Endodermal cell (in vitro differentiated cells): ENCODE measurements around the gene PWWP2B. TPM values are rescaled to one million over a fixed set of nuclear protein-coding genes. Genes with fewer than 3 reads are reported as not detected.

Experiments
- DNase-seq: peaks from one replicate; pipeline ENCODE4 v3.0.0-alpha.2; 2017
- H3K27ac ChIP-seq: 2 replicates; pipeline ENCODE4 v1.5.1; 2013; ENCODE audit warnings: mild to moderate bottlenecking, low read depth, low read length, moderate library complexity
- H3K27me3 ChIP-seq: 2 replicates; pipeline ENCODE4 v1.6.1; 2013; ENCODE audit warnings: mild to moderate bottlenecking, low read length, moderate library complexity; ENCODE audit not compliant: insufficient read depth, control insufficient read depth, poor library complexity, severe bottlenecking
- H3K36me3 ChIP-seq: 2 replicates; pipeline ENCODE4 v1.7.0; 2013; ENCODE audit warnings: mild to moderate bottlenecking, low read length, moderate library complexity; ENCODE audit not compliant: control insufficient read depth, insufficient read depth
- H3K4me1 ChIP-seq: one replicate; pipeline ENCODE4 v1.7.0; 2013; ENCODE audit warnings: low read length; ENCODE audit not compliant: control insufficient read depth, insufficient read depth
- H3K4me3 ChIP-seq: 2 replicates; pipeline ENCODE4 v1.5.1; 2013; ENCODE audit warnings: mild to moderate bottlenecking, low read length, moderate library complexity
- H3K9ac ChIP-seq: 2 replicates; pipeline ENCODE4 v1.6.1; 2013; ENCODE audit warnings: mild to moderate bottlenecking, low read length, moderate library complexity; ENCODE audit not compliant: poor library complexity, severe bottlenecking; ENCODE audit errors: extremely low read depth
- H3K9me3 ChIP-seq: 2 replicates; pipeline ENCODE4 v1.6.1; 2013; ENCODE audit warnings: mild to moderate bottlenecking, low read length, moderate library complexity; ENCODE audit not compliant: control insufficient read depth
- H3K27ac Mint-ChIP-seq: 2 replicates; pipeline ENCODE4 v1.8.0; 2020; ENCODE audit warnings: mixed read lengths
- H3K27me3 Mint-ChIP-seq: 2 replicates; pipeline ENCODE4 v1.8.0; 2021; ENCODE audit warnings: mild to moderate bottlenecking, mixed read lengths; ENCODE audit not compliant: insufficient read depth
- H3K36me3 Mint-ChIP-seq: 2 replicates; pipeline ENCODE4 v1.8.0; 2020; ENCODE audit warnings: low read depth, mixed read lengths
- H3K4me1 Mint-ChIP-seq: 2 replicates; pipeline ENCODE4 v1.8.0; 2020; ENCODE audit warnings: mixed read lengths
- H3K4me3 Mint-ChIP-seq: 2 replicates; pipeline ENCODE4 v1.8.0; 2020; ENCODE audit warnings: mild to moderate bottlenecking, moderate library complexity, mixed read lengths
- H3K9me3 Mint-ChIP-seq: 2 replicates; pipeline ENCODE4 v1.8.0; 2020; ENCODE audit warnings: mild to moderate bottlenecking, mixed read lengths
- CTCF ChIP-seq: fragments of 200-600 bp; sonication (generic); conservative IDR thresholded peaks from 2 replicates; pipeline ENCODE4 v1.5.0; 2021; ENCODE audit warnings: antibody characterized with exemption, mild to moderate bottlenecking
- WGBS, 2 experiments: methylation state at CpG; one replicate each; pipeline versions ENCODE4 v1.1.5 to v1.1.7; 2013; ENCODE audit warnings: missing lambda C conversion rate in 2 of 2, mixed read lengths in 1 of 2; ENCODE audit not compliant: insufficient coverage in 1 of 2, insufficient read length in 1 of 2; 5-methylcytosine and 5-hydroxymethylcytosine counted together
- total RNA-seq, 2 donors: library from RNA; stranded (reverse); fragmentation: NEBNext Ultra II Directional in 1 of 2; extraction: Animal tissue kit (Norgen Biotek cat#: 25700) in 1 of 2; gene quantifications; 2 replicates in 1 of 2; 3 replicates in 1 of 2; pipeline ENCODE4 v1.2.1, GENCODE V29; 2021

Gene PWWP2B
- total RNA-seq, 2 donors from 2014 or later = 11.4 to 13.9 TPM

GRCh38 chr10:132441818-132442524 lies 45.0 kb downstream of the PWWP2B start:
- Mint-ChIP-seq H3K9me3 (no peaks in the 10 kb centered on the region), H3K4me1 (peaks cover 10% of the 10 kb centered on the region), H3K4me3 (no peak overlapping the region), H3K27ac (no peak overlapping the region), H3K27me3 (no peaks in the 10 kb centered on the region), H3K36me3 (no peaks in the 10 kb centered on the region)
- TF ChIP-seq CTCF = no peak
- Histone ChIP-seq H3K4me3 (no peak overlapping the region), H3K9me3 (no peaks in the 10 kb centered on the region), H3K36me3 (no peaks in the 10 kb centered on the region), H3K27ac (no peak overlapping the region), H3K27me3 (no peaks in the 10 kb centered on the region), H3K9ac (no peak overlapping the region), H3K4me1 (peaks cover 4% of the 10 kb centered on the region)
- DNase-seq = no peak
- 92% methylated on average over 17 to 20 of the region's 22 CpGs for WGBS, 2 experiments

DNA sequence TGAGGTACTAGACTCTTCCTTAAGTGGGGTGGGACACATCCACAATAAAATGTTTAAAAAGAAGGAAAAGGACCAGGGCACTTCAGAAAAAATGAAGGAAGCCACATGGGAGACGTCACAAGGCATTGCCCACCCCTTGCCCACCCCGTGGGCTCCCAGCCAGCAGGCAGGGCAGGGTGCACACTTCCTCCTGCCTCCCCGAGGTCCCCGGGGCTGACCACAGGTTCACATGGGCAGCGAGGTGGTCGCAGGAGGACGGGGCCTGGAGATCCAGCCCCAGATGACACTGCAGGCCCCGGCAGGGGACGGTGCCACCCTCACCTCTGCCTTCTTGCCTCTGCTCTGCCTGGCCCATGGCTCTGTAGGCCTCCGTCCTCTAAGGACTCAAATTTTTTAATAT lies 45.6 kb downstream of the PWWP2B start:
- no peaks in the 10 kb centered on the region for H3K36me3 Mint-ChIP-seq
- H3K27me3 Mint-ChIP-seq = no peaks in the 10 kb centered on the region
- H3K27me3 ChIP-seq = no peaks in the 10 kb centered on the region
- DNase-seq = no peak
- no peak overlapping the region for H3K4me3 ChIP-seq
- 89 to 91% methylated on average over 7 to 10 of the region's 10 CpGs for WGBS, 2 experiments
- TF ChIP-seq CTCF = no peak
- no peaks in the 10 kb centered on the region for H3K9me3 Mint-ChIP-seq
- peaks cover 4% of the 10 kb centered on the region for H3K4me1 ChIP-seq
- no peaks in the 10 kb centered on the region for H3K36me3 ChIP-seq
- peaks cover 11% of the 10 kb centered on the region for H3K4me1 Mint-ChIP-seq
- H3K27ac Mint-ChIP-seq = no peak overlapping the region
- no peak overlapping the region for H3K9ac ChIP-seq
- H3K4me3 Mint-ChIP-seq = no peak overlapping the region
- H3K27ac ChIP-seq = no peak overlapping the region
- no peaks in the 10 kb centered on the region for H3K9me3 ChIP-seq

DNA sequence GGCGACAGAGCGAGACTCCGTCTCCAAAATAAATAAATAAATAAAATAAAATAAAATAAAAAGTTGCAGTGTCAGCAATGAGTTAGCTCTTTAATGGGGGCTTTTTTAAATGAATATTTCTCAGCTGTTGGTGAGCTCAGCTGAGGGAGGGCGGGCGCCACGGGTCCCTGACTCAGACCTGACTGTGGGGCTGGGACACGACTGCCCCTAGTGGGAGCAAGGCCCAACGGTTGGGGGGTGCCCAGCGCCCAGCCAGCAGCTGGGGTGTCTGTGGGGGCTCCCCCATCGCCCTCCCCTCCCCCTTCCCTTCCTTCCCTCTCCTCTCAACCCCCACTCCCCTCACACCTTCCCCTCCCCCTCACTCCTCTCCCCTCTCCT lies 46.6 kb downstream of the PWWP2B start:
- 92% methylated on average over 6 of the region's 10 CpGs; no CpG with 5 or more reads in 1 of the 2 experiments for WGBS, 2 experiments
- peaks cover 12% of the 10 kb centered on the region for H3K4me1 Mint-ChIP-seq
- no peak for DNase-seq
- no peak overlapping the region for H3K4me3 ChIP-seq
- H3K36me3 ChIP-seq = no peaks in the 10 kb centered on the region
- H3K27ac Mint-ChIP-seq = no peak overlapping the region
- TF ChIP-seq CTCF = no peak
- no peaks in the 10 kb centered on the region for H3K9me3 ChIP-seq
- H3K27me3 Mint-ChIP-seq = no peaks in the 10 kb centered on the region
- H3K9ac ChIP-seq = no peak overlapping the region
- H3K27me3 ChIP-seq = no peaks in the 10 kb centered on the region
- H3K27ac ChIP-seq = no peak overlapping the region
- H3K4me1 ChIP-seq = peaks cover 4% of the 10 kb centered on the region
- no peaks in the 10 kb centered on the region for H3K36me3 Mint-ChIP-seq
- no peaks in the 10 kb centered on the region for H3K9me3 Mint-ChIP-seq
- no peak overlapping the region for H3K4me3 Mint-ChIP-seq
